H1 (cell line): ENCODE data around the gene MAPK8IP3. TPM values are rescaled to one million over a fixed set of nuclear protein-coding genes. Genes with fewer than 3 reads are reported as not detected.
A peak's percentile ranks its signal among the peaks of the same experiment; 100 is the strongest.

Experiments
- CTCF ChIA-PET: fragments of 300-600 bp; sonication (Branson Sonifier 250); formaldehyde crosslinking; loops from one replicate; lab custom pipeline; 2021; ENCODE audit not compliant: partially characterized antibody; lab: Charles Lee
- POLR2A ChIA-PET: fragments of 300-600 bp; sonication (Branson Sonifier 250); formaldehyde crosslinking; loops from one replicate; lab custom pipeline; 2021; ENCODE audit warnings: inconsistent platforms; ENCODE audit not compliant: partially characterized antibody; lab: Charles Lee
- DNase-seq, 2 experiments: peaks; one replicate each; pipeline versions ENCODE4 v3.0.0 to v3.0.0-alpha.2; 2010 to 2022; ENCODE audit warnings: low spot score in 2 of 2, low read depth in 1 of 2, mixed read lengths in 1 of 2
- FAIRE-seq: peaks from 2 replicates; lab custom pipeline; 2011; peaks lifted over from hg19 to GRCh38; lab: Jason Lieb, UNC
- H2AFZ ChIP-seq: 2 replicates; pipeline ENCODE4 v1.8.1; 2012; ENCODE audit warnings: low read length, inconsistent platforms
- H2AK5ac ChIP-seq: 2 replicates; pipeline ENCODE4 v1.6.1; 2013; ENCODE audit warnings: low read depth, low read length
- H2BK120ac ChIP-seq: replicated peaks from 2 replicates; pipeline ENCODE3; 2013; ENCODE audit warnings: low read depth, low read length, inconsistent platforms
- H2BK12ac ChIP-seq: 2 replicates; pipeline ENCODE4 v1.6.1; 2013; ENCODE audit warnings: low read depth, low read length
- H2BK15ac ChIP-seq: 2 replicates; pipeline ENCODE4 v1.6.1; 2013; ENCODE audit warnings: low read length
- H2BK20ac ChIP-seq: 2 replicates; pipeline ENCODE4 v1.6.1; 2013; ENCODE audit warnings: low read length
- H2BK5ac ChIP-seq: 2 replicates; pipeline ENCODE4 v1.6.1; 2013; ENCODE audit warnings: low read depth, low read length
- H3K14ac ChIP-seq: 2 replicates; pipeline ENCODE4 v1.6.1; 2013; ENCODE audit warnings: inconsistent platforms; ENCODE audit not compliant: insufficient read length
- H3K18ac ChIP-seq: 2 replicates; pipeline ENCODE4 v1.6.1; 2013; ENCODE audit warnings: low read length; ENCODE audit errors: extremely low read depth
- H3K23ac ChIP-seq: 2 replicates; pipeline ENCODE4 v1.6.1; 2013; ENCODE audit warnings: inconsistent platforms; ENCODE audit not compliant: insufficient read length
- H3K23me2 ChIP-seq: 2 replicates; pipeline ENCODE4 v1.6.1; 2013; ENCODE audit warnings: low read depth, low read length
- H3K27ac ChIP-seq: 2 replicates; pipeline ENCODE4 v1.6.1; 2011; ENCODE audit warnings: low read depth, low read length, inconsistent platforms
- H3K27me3 ChIP-seq, 4 experiments: replicated peaks in 1 of 4; 1 replicate in 1 of 4; 2 replicates in 3 of 4; pipeline versions ENCODE4 v1.6.1 to v1.8.1; 2011 to 2013; ENCODE audit warnings: low read length in 3 of 4, mild to moderate bottlenecking in 3 of 4, inconsistent platforms in 2 of 4, mixed read lengths in 2 of 4, moderate library complexity in 1 of 4; ENCODE audit not compliant: control insufficient read depth in 3 of 4, insufficient read depth in 3 of 4; ENCODE audit errors: extremely low read depth in 1 of 4
- H3K36me3 ChIP-seq, 4 experiments: 2 replicates each; pipeline versions ENCODE4 v1.6.1 to v1.8.1; 2011 to 2013; ENCODE audit warnings: mild to moderate bottlenecking in 4 of 4, low read length in 3 of 4, moderate library complexity in 2 of 4, control low read depth in 1 of 4, inconsistent platforms in 1 of 4; ENCODE audit not compliant: insufficient read depth in 4 of 4, control insufficient read depth in 2 of 4
- H3K4ac ChIP-seq: replicated peaks from 2 replicates; pipeline ENCODE3; 2013; ENCODE audit warnings: low read length, low read depth, mixed read lengths, inconsistent platforms; ENCODE audit not compliant: insufficient read length
- H3K4me1 ChIP-seq, 4 experiments: replicated peaks in 1 of 4; 1 replicate in 1 of 4; 2 replicates in 3 of 4; pipeline versions ENCODE4 v1.6.1 to v1.8.1; 2011 to 2013; ENCODE audit warnings: low read length in 3 of 4, inconsistent platforms in 2 of 4, mixed read lengths in 1 of 4; ENCODE audit not compliant: insufficient read depth in 4 of 4, control insufficient read depth in 3 of 4
- H3K4me2 ChIP-seq, 2 experiments: 2 replicates each; pipeline versions ENCODE4 v1.6.1 to v1.8.1; 2011 to 2013; ENCODE audit warnings: low read depth in 2 of 2, low read length in 2 of 2, control low read depth in 1 of 2, inconsistent platforms in 1 of 2, mild to moderate bottlenecking in 1 of 2; ENCODE audit not compliant: insufficient read depth in 1 of 2
- H3K4me3 ChIP-seq, 4 experiments: fragments of 200-600, 300-600 bp in 1 of 4; sonication (generic), shearing (Covaris generic), sonication (Bioruptor Twin) in 1 of 4; 2 replicates each; pipeline versions ENCODE4 v1.5.1 to v1.8.1; 2011 to 2016; ENCODE audit warnings: low read length in 4 of 4, low read depth in 3 of 4, control low read depth in 2 of 4, inconsistent platforms in 2 of 4, mild to moderate bottlenecking in 2 of 4, mixed read lengths in 1 of 4, moderate library complexity in 1 of 4; ENCODE audit not compliant: insufficient read depth in 2 of 4; ENCODE audit errors: extremely low read depth in 1 of 4
- H3K56ac ChIP-seq: replicated peaks from 2 replicates; pipeline ENCODE3; 2013; ENCODE audit warnings: low read depth, mild to moderate bottlenecking, mixed read lengths, low read length, inconsistent platforms; ENCODE audit not compliant: insufficient read length
- H3K79me1 ChIP-seq: 2 replicates; pipeline ENCODE4 v1.6.1; 2013; ENCODE audit warnings: low read depth, low read length, control low read depth
- H3K79me2 ChIP-seq, 2 experiments: 2 replicates each; pipeline versions ENCODE4 v1.6.1 to v1.8.1; 2012 to 2013; ENCODE audit warnings: low read length in 2 of 2, mild to moderate bottlenecking in 2 of 2, inconsistent platforms in 1 of 2; ENCODE audit not compliant: insufficient read depth in 2 of 2, control insufficient read depth in 1 of 2
- H3K9ac ChIP-seq, 4 experiments: replicated peaks in 1 of 4; 1 replicate in 1 of 4; 2 replicates in 3 of 4; pipeline versions ENCODE4 v1.6.1 to v1.8.1; 2011 to 2013; ENCODE audit warnings: low read depth in 3 of 4, low read length in 3 of 4, control low read depth in 2 of 4, mild to moderate bottlenecking in 2 of 4, moderate library complexity in 2 of 4, inconsistent platforms in 1 of 4; ENCODE audit errors: extremely low read depth in 1 of 4
- H3K9me3 ChIP-seq, 2 experiments: 2 replicates each; pipeline versions ENCODE4 v1.6.1 to v1.8.1; 2012 to 2013; ENCODE audit warnings: mild to moderate bottlenecking in 2 of 2, moderate library complexity in 2 of 2, control low read depth in 1 of 2, inconsistent platforms in 1 of 2, low read depth in 1 of 2, low read length in 1 of 2, mixed read lengths in 1 of 2; ENCODE audit not compliant: insufficient read depth in 2 of 2
- H4K20me1 ChIP-seq, 2 experiments: replicated peaks in 1 of 2; 2 replicates each; pipeline versions ENCODE3 to v1.8.1; 2011 to 2013; ENCODE audit warnings: inconsistent platforms in 2 of 2, low read length in 2 of 2, mild to moderate bottlenecking in 1 of 2; ENCODE audit not compliant: insufficient read depth in 2 of 2, control insufficient read depth in 1 of 2
- H4K5ac ChIP-seq: 2 replicates; pipeline ENCODE4 v1.6.1; 2013; ENCODE audit warnings: low read length, low read depth, mixed read lengths, inconsistent platforms; ENCODE audit not compliant: insufficient read length
- H4K8ac ChIP-seq: 2 replicates; pipeline ENCODE4 v1.8.0; 2013; ENCODE audit warnings: mild to moderate bottlenecking, moderate library complexity, low read length, inconsistent platforms; ENCODE audit not compliant: insufficient read depth; ENCODE audit errors: extremely low read depth
- H4K91ac ChIP-seq: replicated peaks from 2 replicates; pipeline ENCODE3; 2013; ENCODE audit warnings: low read length, mixed read lengths, inconsistent platforms; ENCODE audit not compliant: insufficient read length
- CBX8 ChIP-seq: fragments of 300-800, 300-1000 bp; sonication (generic); IDR thresholded peaks from 2 replicates; pipeline ENCODE4 v1.7.1; 2016; ENCODE audit warnings: low read depth, low read length, borderline replicate concordance
- CHD1 ChIP-seq: IDR thresholded peaks from 2 replicates; pipeline ENCODE4 v1.6.1; 2012; ENCODE audit warnings: low read depth, low read length, improper control_type of control experiment
- MAX ChIP-seq: IDR thresholded peaks from 2 replicates; pipeline ENCODE4 v1.6.1; 2012; ENCODE audit warnings: inconsistent platforms
- POLR2A ChIP-seq, 2 experiments: IDR thresholded peaks; 1 replicate in 1 of 2; 2 replicates in 1 of 2; pipeline ENCODE4 v1.6.1; 2011; ENCODE audit warnings: low read depth in 2 of 2, low read length in 2 of 2, mild to moderate bottlenecking in 2 of 2; ENCODE audit errors: control extremely low read depth in 1 of 2
- POLR2AphosphoS5 ChIP-seq: IDR thresholded peaks from 2 replicates; pipeline ENCODE4 v1.6.1; 2011; ENCODE audit warnings: low read depth, low read length
- POU5F1 ChIP-seq: IDR thresholded peaks from 2 replicates; pipeline ENCODE4 v1.6.1; 2011; ENCODE audit warnings: low read depth, mild to moderate bottlenecking, low read length, moderate library complexity
- TAF1 ChIP-seq: IDR thresholded peaks from 2 replicates; pipeline ENCODE4 v1.6.1; 2011; ENCODE audit warnings: mild to moderate bottlenecking, low read depth, low read length
- TEAD4 ChIP-seq: IDR thresholded peaks from 2 replicates; pipeline ENCODE4 v1.6.1; 2012; ENCODE audit warnings: low read depth, low read length, inconsistent platforms, mixed read lengths
- USF2 ChIP-seq: IDR thresholded peaks from 2 replicates; pipeline ENCODE4 v1.6.1; 2011; ENCODE audit warnings: low read length, improper control_type of control experiment
- WGBS, 2 experiments: shearing (Covaris generic) in 1 of 2; methylation state at CpG; one replicate each; pipeline versions ENCODE4 v1.1.6 to v1.1.7; 2013 to 2015; ENCODE audit warnings: low lambda C conversion rate in 2 of 2, mixed read lengths in 2 of 2, inconsistent platforms in 1 of 2, low coverage in 1 of 2, missing lambda C conversion rate in 1 of 2; ENCODE audit not compliant: insufficient replicate concordance in 2 of 2, insufficient coverage in 1 of 2, insufficient read length in 1 of 2; ENCODE audit errors: extremely low coverage in 1 of 2, missing lambda C conversion rate in 1 of 2; 5-methylcytosine and 5-hydroxymethylcytosine counted together
- polyA plus RNA-seq, 7 experiments: library from polyadenylated mRNA; depleted of rRNA in 3 of 7; stranded (reverse) in 5 of 7; unstranded in 2 of 7; fragments of >200 nt in 5 of 7; fragments of 200-250 nt in 2 of 7; gene quantifications; 1 replicate in 5 of 7; 2 replicates in 1 of 7; 4 replicates in 1 of 7; pipeline versions ENCODE4 v1.2.1 to v1.2.3, GENCODE V29; 2011 to 2013; ENCODE audit warnings: missing spikeins in 2 of 7, mixed read lengths in 2 of 7
- total RNA-seq: library from RNA; stranded (reverse); fragmentation: NEBNext Ultra II Directional; extraction: Animal tissue kit (Norgen Biotek cat#: 25700); gene quantifications from 2 replicates; pipeline ENCODE4 v1.2.1, GENCODE V29; 2021

Gene MAPK8IP3
- total and polyA plus RNA-seq, 2 of the 8 experiments (the other 6 are each of a cell fraction or from before 2014, with no cell fraction given), result 16.9 to 43.4 TPM

- DNase-seq (no peak), FAIRE-seq (no peak)
- Histone ChIP-seq H3K23me2 (no peaks in the 10 kb centered on the region), H4K91ac (no peak overlapping the region), H2AK5ac (peak overlapping the region; percentile 54; the same call in 1 of the 2 replicates), H3K79me1 (0 out of 2 replicates have a peak, but pooled peaks cover 5% of the 10 kb centered on the region), H2AFZ (no peak overlapping the region), H3K56ac (no peak overlapping the region), H3K27me3 (no peaks in the 10 kb centered on the region), H4K5ac (no peak overlapping the region), H3K18ac (no peak overlapping the region), H3K9me3 (peaks cover 46 to 52% of the 10 kb centered on the region in 2 experiments), H3K36me3 (peaks cover 0 to 5% (median under 1%) of the 10 kb centered on the region in 4 experiments; a peak in 3 of 8 replicates), H2BK20ac (no peak overlapping the region), H3K79me2 (no peaks in the 10 kb centered on the region), H3K4me3 (no peak overlapping the region), H3K27ac (no peak overlapping the region), H2BK12ac (0 out of 2 replicates have a peak overlapping the region, but pooled peaks have one; percentile 60), H2BK15ac (no peak overlapping the region), H4K20me1 (peaks cover 0 to 6% of the 10 kb centered on the region in 2 experiments), H4K8ac (peak overlapping the region; percentile 65), H3K4me1 (no peaks in the 10 kb centered on the region), H2BK5ac (peak overlapping the region; percentile 0; the same call in 1 of the 2 replicates), H3K4ac (peak overlapping the region; percentile 38), H3K14ac (no peak overlapping the region), H3K23ac (no peak overlapping the region), H3K9ac (no peak overlapping the region), H3K4me2 (no peak overlapping the region), H2BK120ac (no peak overlapping the region)
- WGBS, 2 experiments, result 92% methylated on average over 33 of the region's 33 CpGs; no CpG with 5 or more reads in 1 of the 2 experiments
- TF ChIP-seq TAF1 (no peak), POLR2A (IDR thresholded peaks at IDR 0.05; ENCODE audit: control extremely low read depth in 1 of 2, low read depth in 2 of 2, low read length in 2 of 2) (no peak), MAX (no peak), CHD1 (no peak), POU5F1 (no peak), POLR2AphosphoS5 (no peak), CBX8 (no peak), USF2 (no peak), TEAD4 (no peak)
- ChIA-PET CTCF (no interaction called here), POLR2A (interaction anchor here (0.9 to 2.0 kb wide), 3 partner anchors 11 to 30 kb away, joined by 6 to 8 read pairs (median 7); partner anchors contain the start of gene NME3)
These were observed 34.2 kb downstream of the MAPK8IP3 start for GRCh38 chr16:1740234-1740633.
